NCI-H460 (cell line): ENCODE results near the gene ENO3. TPM values are rescaled to one million over a fixed set of nuclear protein-coding genes. Genes with fewer than 3 reads are reported as not detected.

ENCODE experiments used
- DNase-seq: peaks from one replicate; pipeline ENCODE4 v3.0.0-alpha.2; 2016; ENCODE audit warnings: low read depth; ENCODE audit errors: extremely low read depth
- total RNA-seq: library from RNA; depleted of rRNA; stranded (reverse); fragments of >200 nt; shearing (Covaris generic); gene quantifications from 2 replicates; pipeline ENCODE4 v1.2.3, GENCODE V29; 2014

The ENO3 gene
- total RNA-seq, 1 experiment from 2014 or later: 7.5 TPM

- DNase-seq: peak; percentile 87
These were observed 2.0 kb upstream of the ENO3 start for GRCh38 chr17:4948931-4949320.

GRCh38 chr17:4949321-4950074, 1.4 kb upstream of the ENO3 start:
- DNase-seq: peak; percentile 68

DNA sequence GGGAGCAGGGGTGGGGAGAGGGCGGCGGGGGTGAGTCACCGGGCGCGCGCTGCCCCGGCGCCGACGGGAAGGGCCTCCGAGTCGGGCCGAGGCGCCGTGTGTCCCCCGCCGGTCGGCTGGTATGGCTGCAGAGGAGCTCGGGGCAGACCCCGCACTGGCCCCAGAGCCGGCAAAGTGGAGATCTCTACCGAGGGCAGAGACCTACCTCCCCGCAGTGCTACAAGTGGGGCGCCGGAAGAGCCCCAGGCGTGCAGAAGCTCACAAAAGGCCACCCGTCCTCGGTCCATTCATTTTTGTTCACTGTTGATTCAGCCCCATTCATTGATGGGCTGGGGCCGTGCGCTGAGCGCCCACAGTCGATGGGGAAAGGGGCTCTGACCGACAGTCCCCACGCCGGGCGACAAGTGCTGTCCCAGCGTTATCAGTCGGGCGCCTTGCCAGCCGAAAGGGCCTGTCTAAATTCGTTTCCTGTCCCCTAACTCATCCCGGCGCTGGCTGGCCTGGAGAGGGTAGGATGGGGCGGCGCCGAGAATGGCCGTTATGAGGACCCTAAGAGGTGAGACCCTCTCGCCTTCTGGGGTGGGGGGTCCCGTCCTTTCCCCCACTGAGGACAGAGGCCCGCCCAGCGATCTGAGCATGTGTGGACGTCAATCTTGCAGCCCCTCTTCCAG, 709 bp upstream of the ENO3 start:
- no peak for DNase-seq

DNA sequence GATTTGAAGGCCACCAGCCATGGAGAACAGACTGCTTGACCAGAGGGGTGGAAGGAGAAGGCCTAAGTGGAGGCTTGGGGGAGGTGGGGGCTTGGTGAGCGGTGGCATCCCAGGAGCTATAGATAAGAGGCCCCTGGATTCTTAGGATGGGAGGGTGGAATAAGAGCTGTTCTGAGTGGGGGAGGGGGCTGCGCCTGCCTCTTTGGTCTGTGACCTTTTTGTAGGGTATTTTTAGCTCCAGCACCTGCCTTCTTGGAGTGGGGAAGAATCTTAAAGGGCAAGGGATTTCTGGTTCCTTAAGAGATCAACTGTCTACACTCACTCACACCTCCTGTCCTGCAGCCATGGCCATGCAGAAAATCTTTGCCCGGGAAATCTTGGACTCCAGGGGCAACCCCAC, 567 bp downstream of the ENO3 start:
- DNase-seq: no peak

DNA sequence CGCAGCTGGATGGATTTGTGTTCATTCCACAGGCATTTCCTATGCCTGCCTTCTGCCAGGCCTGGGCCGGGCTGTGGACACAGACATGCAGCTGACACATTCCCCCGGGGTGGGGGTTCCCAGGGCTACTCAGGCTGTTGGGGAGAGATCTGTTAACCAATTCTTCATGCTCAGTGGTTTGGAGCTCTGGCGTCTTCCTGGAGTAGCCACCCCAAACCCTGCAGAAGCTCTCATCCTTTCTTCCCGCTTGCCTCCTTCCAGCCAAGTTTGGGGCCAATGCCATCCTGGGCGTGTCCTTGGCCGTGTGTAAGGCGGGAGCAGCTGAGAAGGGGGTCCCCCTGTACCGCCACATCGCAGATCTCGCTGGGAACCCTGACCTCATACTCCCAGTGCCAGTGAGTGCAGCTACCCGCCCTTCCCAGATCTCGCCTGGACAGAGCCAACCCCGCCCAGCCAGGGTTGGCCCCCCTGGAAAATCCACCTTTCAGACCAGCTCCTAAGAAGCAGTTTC, 2.6 kb downstream of the ENO3 start:
- DNase-seq: no peak

GRCh38 chr17:4955091-4955490, 4.2 kb downstream of the ENO3 start:
- no peak for DNase-seq

DNA sequence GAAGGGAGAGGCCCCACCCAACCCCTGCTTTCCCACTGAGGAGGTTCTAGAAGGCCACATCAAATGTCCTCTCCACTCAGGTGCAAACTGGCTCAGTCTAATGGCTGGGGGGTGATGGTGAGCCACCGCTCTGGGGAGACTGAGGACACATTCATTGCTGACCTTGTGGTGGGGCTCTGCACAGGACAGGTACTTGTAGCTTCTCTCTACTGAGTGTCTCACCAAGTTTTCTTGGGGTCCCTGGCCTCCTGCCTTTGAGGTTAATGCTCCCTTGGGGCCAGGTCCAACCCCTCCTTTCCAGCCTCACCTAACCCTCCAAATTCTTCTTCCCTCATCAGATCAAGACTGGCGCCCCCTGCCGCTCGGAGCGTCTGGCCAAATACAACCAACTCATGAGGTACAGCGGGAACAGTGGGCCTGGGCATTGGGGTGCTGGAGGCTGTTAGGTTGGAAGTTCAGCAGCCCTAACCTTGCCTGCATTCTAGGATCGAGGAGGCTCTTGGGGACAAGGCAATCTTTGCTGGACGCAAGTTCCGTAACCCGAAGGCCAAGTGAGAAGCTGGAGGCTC, 5.7 kb downstream of the ENO3 start:
- no peak for DNase-seq

- DNase-seq: no peak
These were observed 7.2 kb downstream of the ENO3 start for GRCh38 chr17:4958102-4958501.

GRCh38 chr17:4959261-4959965, 8.5 kb downstream of the ENO3 start:
- no peak for DNase-seq

GRCh38 chr17:4960279-4960922, 9.5 kb downstream of the ENO3 start:
- DNase-seq: no peak

DNA sequence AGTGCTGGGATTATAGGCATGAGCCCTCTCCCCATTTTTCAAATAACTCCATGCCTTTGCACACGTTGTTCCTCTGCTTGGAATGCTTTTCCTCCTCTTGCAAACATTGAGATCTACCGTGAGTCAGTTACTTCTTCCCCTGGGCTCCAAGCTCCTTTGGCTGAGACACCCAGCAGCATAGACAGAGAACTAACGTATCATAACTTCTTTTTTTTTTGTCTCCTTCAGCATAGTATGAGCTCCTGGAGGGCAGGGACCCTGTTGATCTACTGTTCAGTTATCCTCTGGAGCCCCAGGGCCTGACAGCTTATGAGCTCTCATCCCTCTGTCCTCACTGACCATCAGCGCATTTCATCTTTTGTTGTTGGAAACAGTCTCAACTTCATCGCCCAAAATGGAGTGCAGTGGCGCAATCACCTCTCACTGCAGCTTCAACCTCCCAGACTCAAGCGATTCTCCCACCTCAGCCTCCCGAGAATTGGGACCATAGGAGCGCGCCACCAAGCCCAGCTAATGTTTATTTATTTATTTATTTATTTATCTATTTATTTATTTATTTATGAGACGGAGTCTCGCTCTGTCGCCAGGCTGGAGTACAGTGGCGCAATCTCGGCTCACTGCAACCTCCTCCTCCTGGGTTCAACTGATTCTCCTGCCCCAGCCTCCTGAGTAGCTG, 14.5 kb downstream of the ENO3 start:
- DNase-seq: no peak

- peak; percentile 99 for DNase-seq
These were observed 16.1 kb downstream of the ENO3 start for GRCh38 chr17:4966844-4967538.

GRCh38 chr17:4967539-4968485, 16.9 kb downstream of the ENO3 start, which contains the start of gene SPAG7:
TSS of gene SPAG7 (minus strand) at chr17:4967817. CDS start at chr17:4967804, 13 bp downstream.
- DNase-seq: peak; percentile 94

DNA sequence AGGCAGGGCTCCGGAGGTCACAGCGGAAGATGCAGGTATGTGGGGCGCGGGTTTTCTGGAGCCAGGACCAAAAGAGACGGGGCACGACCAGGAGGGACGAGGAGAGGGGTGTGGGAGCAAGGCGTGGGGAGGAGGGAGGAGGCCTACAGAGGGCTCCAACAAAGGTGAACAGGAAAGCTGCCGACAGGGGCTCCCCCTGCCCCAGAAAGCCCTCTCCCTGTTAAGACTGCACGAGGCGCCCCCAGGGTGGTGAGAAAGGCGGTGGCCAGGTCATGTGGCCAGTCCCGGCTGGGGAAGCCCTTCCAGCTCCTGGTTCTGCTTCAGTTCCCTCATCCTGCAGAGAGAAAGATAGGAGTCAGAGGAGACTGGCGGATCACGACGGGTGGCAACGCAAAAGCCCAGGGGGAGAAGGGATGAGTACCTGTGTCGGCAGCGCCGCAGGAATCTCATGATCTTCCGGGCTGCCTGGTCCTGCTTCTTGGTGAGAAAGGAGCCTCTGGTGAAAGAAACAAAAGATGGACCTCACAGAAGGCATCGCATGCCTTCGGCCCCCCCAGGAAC, 17.6 kb downstream of the ENO3 start:
- DNase-seq: no peak

- peak; percentile 95 for DNase-seq
These were observed 18.2 kb downstream of the ENO3 start for GRCh38 chr17:4969047-4969550.

GRCh38 chr17:4969551-4970173, 18.7 kb downstream of the ENO3 start:
- no peak for DNase-seq

DNA sequence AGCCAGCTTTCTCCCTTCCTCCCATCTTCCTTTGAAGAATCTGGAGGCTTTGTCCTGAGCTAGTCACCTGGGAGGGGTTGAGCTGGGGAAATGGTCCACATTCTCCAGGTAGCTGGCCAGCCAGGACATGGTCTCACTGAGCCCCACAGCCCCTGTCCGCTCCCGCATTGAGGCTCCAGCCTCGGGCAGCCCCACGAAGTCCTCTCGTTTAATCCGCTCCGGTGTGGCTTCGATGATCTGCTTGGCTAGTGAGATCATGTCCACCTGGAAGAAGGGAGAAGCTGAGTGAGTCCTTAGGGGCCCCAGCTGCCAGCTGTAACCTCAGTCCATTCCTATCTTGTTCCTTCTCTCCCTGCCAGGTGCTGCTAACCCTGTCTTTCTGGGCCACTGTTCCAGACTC, 19.4 kb downstream of the ENO3 start:
- no peak for DNase-seq
